Activated T-helper 9 cell treated with anti-CD3 and anti-CD28 coated beads, Interleukin-2, amount 50 U/mL, for 16 hours (primary cell): ENCODE data around the gene ARHGAP19.
"Not testable (repeated sequence)": the region's sequence is repeated elsewhere in the genome, so short reads cannot be mapped to it uniquely, and the experiment has no call there.

Experiments used
- DNase-seq: peaks from one replicate; pipeline ENCODE4 v3.0.0-alpha.2; 2020; ENCODE audit warnings: low read depth

The ARHGAP19 gene

GRCh38 chr10:97321032-97321803 lies 28.8 kb upstream of the ARHGAP19 start:
- DNase-seq: no peak

GRCh38 chr10:97320480-97321031 lies 28.1 kb upstream of the ARHGAP19 start:
- DNase-seq: no peak

DNA sequence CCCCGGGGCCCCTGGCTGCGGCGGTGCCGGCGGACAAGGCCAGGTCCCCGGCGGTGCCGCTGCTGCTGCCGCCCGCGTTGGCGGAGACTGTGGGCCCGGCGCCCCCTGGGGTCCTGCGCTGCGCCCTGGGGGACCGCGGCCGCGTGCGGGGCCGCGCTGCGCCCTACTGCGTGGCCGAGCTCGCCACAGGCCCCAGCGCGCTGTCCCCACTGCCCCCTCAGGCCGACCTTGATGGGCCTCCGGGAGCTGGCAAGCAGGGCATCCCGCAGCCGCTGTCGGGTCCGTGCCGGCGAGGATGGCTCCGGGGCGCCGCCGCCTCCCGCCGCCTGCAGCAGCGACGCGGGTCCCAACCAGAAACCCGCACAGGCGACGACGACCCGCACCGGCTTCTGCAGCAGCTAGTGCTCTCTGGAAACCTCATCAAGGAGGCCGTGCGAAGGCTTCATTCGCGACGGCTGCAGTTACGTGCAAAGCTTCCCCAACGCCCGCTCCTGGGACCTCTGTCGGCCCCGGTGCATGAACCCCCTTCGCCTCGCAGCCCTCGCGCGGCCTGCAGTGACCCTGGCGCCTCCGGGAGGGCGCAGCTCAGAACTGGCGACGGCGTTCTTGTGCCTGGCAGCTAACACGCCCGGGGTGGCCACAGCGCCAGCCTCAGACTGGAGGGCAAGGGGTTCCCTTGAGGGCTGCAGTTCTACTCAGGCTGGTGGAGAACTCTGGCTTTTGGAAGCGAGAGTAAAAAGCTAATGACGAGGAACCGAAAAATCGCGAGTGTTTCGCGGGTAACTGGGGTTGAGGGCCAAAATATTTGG lies 27.4 kb upstream of the ARHGAP19 start:
- peak; percentile 50 for DNase-seq

- DNase-seq: peak; percentile 80
These were observed 26.6 kb upstream of the ARHGAP19 start, which contains the start of gene FRAT1 for GRCh38 chr10:97318772-97319651. FRAT1 (plus strand) TSS chr10:97319271; CDS start chr10:97319454, 183 bp downstream.

GRCh38 chr10:97314671-97315070 lies 22.2 kb upstream of the ARHGAP19 start:
- DNase-seq: no peak

- no peak for DNase-seq
These were observed 20.5 kb upstream of the ARHGAP19 start for GRCh38 chr10:97312897-97313296.

DNA sequence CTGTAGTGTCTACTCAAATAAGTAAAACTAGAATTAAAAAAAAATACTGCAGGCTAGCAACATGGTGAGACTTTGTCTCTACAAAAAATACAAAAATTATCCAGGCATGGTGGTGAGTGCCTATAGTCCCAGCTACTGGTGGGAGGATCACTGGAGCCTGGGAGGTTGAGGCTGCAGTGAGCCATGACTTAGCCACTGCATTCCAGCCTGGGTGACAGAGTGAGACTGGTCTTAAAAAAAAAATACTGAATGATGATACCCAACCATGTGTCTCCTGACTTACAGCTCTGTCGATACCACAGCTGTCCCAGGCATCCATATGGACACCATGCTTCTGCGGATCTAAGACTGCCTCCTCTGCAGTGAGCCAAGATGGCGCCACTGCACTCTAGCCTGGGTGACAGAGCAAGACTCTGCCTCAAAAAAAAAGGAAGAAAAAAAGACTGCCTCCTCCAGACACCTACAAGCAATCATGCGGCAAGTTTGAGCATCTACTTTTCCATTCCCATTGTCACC lies 18.7 kb upstream of the ARHGAP19 start:
- no peak for DNase-seq

DNA sequence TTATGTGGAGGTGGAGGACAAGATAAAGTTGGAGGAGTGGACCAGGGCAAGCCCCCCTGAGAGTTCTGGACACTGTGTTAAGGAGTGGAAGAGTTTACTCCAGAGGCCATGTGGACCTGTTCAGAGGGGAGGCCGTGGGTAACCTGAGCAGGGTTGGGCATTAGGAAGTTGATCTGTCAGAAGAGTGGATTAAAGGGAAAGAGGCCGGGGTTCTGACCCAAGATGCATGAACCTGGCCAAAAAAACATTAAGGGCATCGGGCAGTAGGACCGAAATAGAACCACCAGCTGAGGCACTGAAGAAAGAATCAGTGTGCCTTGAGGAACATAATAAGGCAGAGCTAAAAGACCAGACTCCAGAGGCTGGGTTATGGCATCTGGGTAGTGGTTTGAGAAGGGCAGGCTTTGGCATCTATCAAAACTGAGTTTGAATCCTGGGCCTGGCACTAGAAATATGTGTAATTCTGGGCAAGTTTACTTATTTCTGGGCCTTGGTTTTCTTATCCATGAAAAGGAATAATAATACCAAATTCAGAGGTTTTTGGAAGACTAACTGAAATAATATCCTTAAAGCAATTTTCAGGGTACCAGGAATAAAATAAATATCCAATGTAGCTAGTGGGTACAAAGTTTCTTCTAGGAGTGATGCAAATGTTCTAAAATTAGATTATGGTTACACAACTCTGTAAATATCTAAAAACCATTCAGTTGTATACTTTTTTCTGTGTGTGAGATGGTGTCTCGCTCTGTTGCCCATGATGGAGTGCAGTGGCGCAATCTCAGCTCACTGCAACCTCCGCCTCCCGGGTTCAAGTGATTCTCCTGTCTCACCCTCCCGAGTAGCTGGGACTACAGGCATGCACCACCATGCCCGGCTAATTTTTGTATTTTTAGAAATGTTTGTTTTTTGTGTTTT lies 15.7 kb upstream of the ARHGAP19 start:
- no peak for DNase-seq

GRCh38 chr10:97307441-97307840 lies 15.0 kb upstream of the ARHGAP19 start:
- no peak for DNase-seq

GRCh38 chr10:97302088-97302791 lies 9.8 kb upstream of the ARHGAP19 start:
- DNase-seq: no peak

- no peak for DNase-seq
These were observed 8.5 kb upstream of the ARHGAP19 start for GRCh38 chr10:97300980-97301379.

DNA sequence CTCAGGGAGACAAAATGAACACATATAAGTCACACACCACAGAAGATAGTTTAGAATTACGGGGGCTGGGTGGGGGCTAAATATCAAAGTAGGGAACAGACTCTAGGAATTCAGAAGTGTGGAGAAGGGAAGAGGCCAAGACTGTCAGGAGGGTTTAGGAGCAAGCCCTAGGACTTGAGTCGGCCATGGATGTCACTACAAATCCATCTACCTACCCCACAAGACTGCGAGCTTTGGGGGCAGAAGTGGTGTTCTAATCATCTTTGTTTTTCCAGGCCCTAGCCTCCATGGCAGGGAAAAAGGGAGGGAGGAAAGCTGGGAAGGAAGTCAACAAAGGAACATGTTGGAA lies 5.8 kb upstream of the ARHGAP19 start:
- no peak for DNase-seq

DNA sequence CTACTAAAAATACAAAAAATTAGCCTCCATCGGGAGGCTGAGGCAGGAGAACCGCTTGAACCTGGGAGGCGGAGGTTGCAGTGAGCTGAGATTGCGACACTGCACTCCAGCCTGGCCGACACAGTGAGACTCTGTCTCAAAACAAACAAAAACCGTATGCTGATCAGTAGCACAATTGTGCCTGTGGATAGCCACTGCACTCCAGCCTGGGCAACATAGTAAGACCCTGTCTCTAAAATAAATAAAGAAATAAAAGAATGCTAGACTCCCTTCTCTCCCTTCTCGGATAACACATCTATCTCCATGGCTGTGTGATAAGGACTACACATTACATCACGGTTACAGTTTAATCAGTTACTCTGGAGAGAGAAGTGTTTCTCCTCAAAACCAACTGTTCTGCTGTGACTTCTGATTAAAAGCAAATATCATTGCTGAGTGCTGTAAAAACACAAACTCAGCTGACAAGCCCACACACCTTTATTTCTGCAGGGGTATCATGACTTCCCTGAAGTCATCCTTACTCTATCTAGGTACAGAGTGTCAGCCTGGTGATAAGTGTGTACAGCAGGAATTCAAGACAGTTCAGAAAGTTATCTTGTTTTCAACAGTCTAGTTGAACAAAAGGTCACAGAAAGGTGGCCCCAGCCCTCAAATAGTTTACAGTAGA lies 5.3 kb upstream of the ARHGAP19 start:
- DNase-seq: no peak

DNA sequence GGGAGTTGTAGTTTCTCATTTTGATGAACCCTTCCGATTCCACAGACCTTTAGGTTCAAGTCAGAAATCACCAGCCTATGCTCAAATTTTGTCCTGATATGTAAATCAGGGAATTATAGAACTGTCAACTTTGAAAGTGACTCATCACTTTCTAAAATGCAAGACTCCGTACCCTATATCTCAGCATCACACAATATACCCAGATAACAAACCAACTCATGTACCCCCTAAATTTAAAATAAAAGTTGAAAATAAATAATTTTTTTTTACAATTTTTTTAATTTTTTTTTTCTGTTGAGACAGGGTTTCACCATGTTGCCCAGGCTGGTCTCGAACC lies 393 bp upstream of the ARHGAP19 start:
- no peak for DNase-seq

GRCh38 chr10:97291357-97292096 lies 910 bp downstream of the ARHGAP19 start:
- DNase-seq: no peak

DNA sequence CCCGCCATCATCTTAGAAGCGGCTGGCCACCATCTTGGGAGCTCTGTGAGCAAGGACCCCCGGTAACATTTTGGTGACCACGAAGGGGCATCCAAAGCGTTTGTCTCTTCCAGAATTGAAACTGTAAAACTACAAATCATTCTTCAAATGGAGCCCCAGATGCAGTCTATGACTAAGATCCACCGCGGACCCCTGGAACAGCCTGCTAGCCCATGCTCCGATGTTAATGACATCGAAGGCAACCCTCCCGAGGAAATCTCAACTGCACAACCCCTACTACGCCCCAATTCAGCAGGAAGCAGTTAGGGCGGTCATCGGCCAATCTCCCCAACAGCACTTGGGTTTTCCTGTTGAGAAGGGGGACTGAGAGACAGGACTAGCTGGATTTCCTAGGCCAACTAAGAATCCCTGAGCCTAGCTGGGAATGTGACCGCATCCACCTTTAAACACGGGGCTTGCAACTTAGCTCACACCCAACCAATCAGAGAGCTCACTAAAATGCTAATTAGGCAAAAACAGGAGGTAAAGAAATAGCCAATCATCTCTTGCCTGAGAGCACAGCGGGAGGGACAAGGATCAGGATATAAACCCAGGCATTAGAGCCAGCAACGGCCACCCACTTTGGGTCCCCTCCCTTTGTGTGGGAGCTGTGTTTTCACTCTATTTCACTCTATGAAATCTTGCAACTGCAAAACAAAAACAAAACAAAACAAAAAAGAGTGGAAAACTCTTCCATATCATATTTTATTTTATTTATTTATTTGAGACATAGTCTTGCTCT lies 1.7 kb downstream of the ARHGAP19 start:
- not testable (repeated sequence) for DNase-seq

- DNase-seq: not testable (repeated sequence)
These were observed 2.4 kb downstream of the ARHGAP19 start for GRCh38 chr10:97290076-97290475.

DNA sequence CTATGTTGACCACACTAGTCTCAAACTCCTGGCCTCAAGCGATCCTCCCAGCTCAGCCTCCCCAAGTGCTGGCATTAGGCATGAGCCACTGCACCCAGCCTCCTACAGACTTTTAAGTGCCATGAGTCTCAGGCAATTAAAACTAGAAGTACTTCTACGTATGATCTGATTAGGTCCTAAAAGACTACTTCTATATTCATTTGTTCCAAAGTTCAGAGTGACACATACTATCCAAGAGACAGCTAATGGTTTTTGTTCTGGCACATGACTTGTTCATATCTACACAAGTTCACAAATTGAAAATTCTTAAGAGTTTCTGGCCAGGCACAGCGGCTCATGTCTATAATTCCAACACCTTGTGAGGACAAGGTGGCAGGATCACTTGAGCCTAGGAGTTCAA lies 11.7 kb downstream of the ARHGAP19 start:
- no peak for DNase-seq
